Neuronal stem cell (in vitro differentiated cells): ENCODE measurements around the gene TBC1D19.

Experiments
- DNase-seq: peaks from one replicate; pipeline ENCODE4 v3.0.0-alpha.2; 2013; ENCODE audit warnings: low spot score
- H2AFZ ChIP-seq: one replicate; pipeline ENCODE4 v1.6.1; 2013; ENCODE audit warnings: mild to moderate bottlenecking, low read length, inconsistent platforms
- H2AK5ac ChIP-seq: 2 replicates; pipeline ENCODE4 v1.6.1; 2013; ENCODE audit warnings: low read depth, mild to moderate bottlenecking, inconsistent platforms, low read length, moderate library complexity, mixed read lengths
- H2BK120ac ChIP-seq: 2 replicates; pipeline ENCODE4 v1.6.1; 2013; ENCODE audit warnings: low read depth, mild to moderate bottlenecking, inconsistent platforms, low read length, moderate library complexity, mixed read lengths
- H2BK12ac ChIP-seq: one replicate; pipeline ENCODE4 v1.6.1; 2013; ENCODE audit warnings: low read length, inconsistent platforms
- H2BK15ac ChIP-seq: 2 replicates; pipeline ENCODE4 v1.6.1; 2013; ENCODE audit warnings: mild to moderate bottlenecking, low read length, inconsistent platforms, mixed read lengths
- H2BK5ac ChIP-seq: one replicate; pipeline ENCODE4 v1.6.1; 2013; ENCODE audit warnings: inconsistent platforms, mild to moderate bottlenecking, low read length, moderate library complexity
- H3K14ac ChIP-seq: one replicate; pipeline ENCODE4 v1.6.1; 2013; ENCODE audit warnings: low read length, inconsistent platforms
- H3K18ac ChIP-seq: 2 replicates; pipeline ENCODE4 v1.6.1; 2013; ENCODE audit warnings: low read length, inconsistent platforms
- H3K23ac ChIP-seq: 2 replicates; pipeline ENCODE4 v1.6.1; 2013; ENCODE audit warnings: low read depth, mild to moderate bottlenecking, mixed read lengths, low read length, inconsistent platforms; ENCODE audit not compliant: poor library complexity
- H3K27ac ChIP-seq: replicated peaks from 3 replicates; pipeline ENCODE4 v1.5.1; 2013; ENCODE audit warnings: low read length, inconsistent platforms
- H3K27me3 ChIP-seq, 3 experiments: 2 replicates each; pipeline ENCODE4 v1.6.1; 2013; ENCODE audit warnings: low read length in 3 of 3, mild to moderate bottlenecking in 2 of 3, inconsistent platforms in 1 of 3, low read depth in 1 of 3, mixed read lengths in 1 of 3, moderate library complexity in 1 of 3; ENCODE audit not compliant: control insufficient read depth in 3 of 3, insufficient read depth in 3 of 3
- H3K36me3 ChIP-seq, 2 donors: replicated peaks in 1 of 2; 2 replicates each; pipeline ENCODE4 v1.6.1; 2013; ENCODE audit warnings: low read length in 2 of 2; ENCODE audit not compliant: control insufficient read depth in 2 of 2, insufficient read depth in 2 of 2
- H3K4ac ChIP-seq: 2 replicates; pipeline ENCODE4 v1.6.1; 2013; ENCODE audit warnings: inconsistent platforms, mild to moderate bottlenecking, low read length, moderate library complexity
- H3K4me1 ChIP-seq, 2 donors: 1 replicate in 1 of 2; 2 replicates in 1 of 2; pipeline ENCODE4 v1.6.1; 2013; ENCODE audit warnings: low read length in 2 of 2, low read depth in 1 of 2; ENCODE audit not compliant: control insufficient read depth in 2 of 2, insufficient read depth in 1 of 2
- H3K4me2 ChIP-seq: one replicate; pipeline ENCODE4 v1.6.1; 2013; ENCODE audit warnings: mild to moderate bottlenecking, low read length, inconsistent platforms; ENCODE audit not compliant: insufficient read depth, poor library complexity, severe bottlenecking
- H3K4me3 ChIP-seq, 2 donors: 2 replicates each; pipeline ENCODE4 v1.5.1; 2013; ENCODE audit warnings: low read length in 2 of 2, mild to moderate bottlenecking in 2 of 2, inconsistent platforms in 1 of 2, moderate library complexity in 1 of 2
- H3K79me1 ChIP-seq: one replicate; pipeline ENCODE4 v1.6.1; 2013; ENCODE audit warnings: low read depth, mild to moderate bottlenecking, inconsistent platforms, low read length, moderate library complexity
- H3K9ac ChIP-seq: one replicate; pipeline ENCODE4 v1.6.1; 2013; ENCODE audit warnings: mild to moderate bottlenecking, low read depth, low read length, inconsistent platforms; ENCODE audit not compliant: poor library complexity
- H3K9me3 ChIP-seq, 2 donors: replicated peaks in 1 of 2; 2 replicates each; pipeline versions ENCODE3 to v1.6.1; 2013; ENCODE audit warnings: low read length in 2 of 2, mild to moderate bottlenecking in 2 of 2, inconsistent platforms in 1 of 2, low read depth in 1 of 2, mixed read lengths in 1 of 2, moderate library complexity in 1 of 2; ENCODE audit not compliant: control insufficient read depth in 2 of 2, insufficient read depth in 1 of 2
- H4K8ac ChIP-seq: one replicate; pipeline ENCODE4 v1.6.1; 2013; ENCODE audit warnings: low read depth, mild to moderate bottlenecking, inconsistent platforms, low read length, moderate library complexity
- H4K91ac ChIP-seq: one replicate; pipeline ENCODE4 v1.6.1; 2013; ENCODE audit warnings: low read length, low read depth, mild to moderate bottlenecking, inconsistent platforms; ENCODE audit not compliant: poor library complexity
- WGBS, 2 donors: extraction: QIAGEN DNeasy Blood & Tissue Kit; methylation state at CpG; one replicate each; pipeline ENCODE4 v1.1.7; 2013; ENCODE audit warnings: missing lambda C conversion rate in 2 of 2, mixed read lengths in 1 of 2; ENCODE audit not compliant: insufficient read length in 2 of 2, insufficient replicate concordance in 1 of 2; ENCODE audit errors: extremely low coverage in 2 of 2; 5-methylcytosine and 5-hydroxymethylcytosine counted together

Gene TBC1D19

GRCh38 chr4:26732356-26732755 is 148.5 kb downstream of the TBC1D19 start:
- H4K8ac ChIP-seq, result no peak overlapping the region
- no peaks in the 10 kb centered on the region for H3K27me3 ChIP-seq
- no peaks in the 10 kb centered on the region for H3K4me1 ChIP-seq
- H3K4ac ChIP-seq, result no peak overlapping the region
- no peak overlapping the region for H2BK5ac ChIP-seq
- DNase-seq, result no peak
- WGBS, 2 donors, result no CpG with 5 or more reads among the region's 3 CpGs
- H2BK15ac ChIP-seq, result no peak overlapping the region
- no peaks in the 10 kb centered on the region for H3K79me1 ChIP-seq
- no peak overlapping the region for H3K27ac ChIP-seq
- no peak overlapping the region for H2AK5ac ChIP-seq
- no peak overlapping the region for H3K9ac ChIP-seq
- H4K91ac ChIP-seq, result no peak overlapping the region
- no peak overlapping the region for H3K18ac ChIP-seq
- no peaks in the 10 kb centered on the region for H3K9me3 ChIP-seq
- H2BK120ac ChIP-seq, result no peak overlapping the region
- H3K14ac ChIP-seq, result no peak overlapping the region
- no peak overlapping the region for H3K4me2 ChIP-seq
- H2BK12ac ChIP-seq, result no peak overlapping the region
- H3K23ac ChIP-seq, result no peak overlapping the region
- H2AFZ ChIP-seq, result no peak overlapping the region
- no peaks in the 10 kb centered on the region for H3K36me3 ChIP-seq
- H3K4me3 ChIP-seq, result no peak overlapping the region

- Histone ChIP-seq H4K91ac (no peak overlapping the region), H3K4me3 (no peak overlapping the region), H3K4me2 (no peak overlapping the region), H3K9ac (no peak overlapping the region), H3K18ac (no peak overlapping the region), H2BK12ac (no peak overlapping the region), H3K4me1 (peaks cover 0 to 2% of the 10 kb centered on the region in 2 donors), H3K27ac (no peak overlapping the region), H2AFZ (no peak overlapping the region), H3K36me3 (no peaks in the 10 kb centered on the region), H3K79me1 (no peaks in the 10 kb centered on the region), H3K4ac (no peak overlapping the region), H3K14ac (no peak overlapping the region), H2BK5ac (no peak overlapping the region), H3K27me3 (no peaks in the 10 kb centered on the region), H2BK15ac (no peak overlapping the region), H2BK120ac (no peak overlapping the region), H2AK5ac (no peak overlapping the region), H3K23ac (no peak overlapping the region), H4K8ac (no peak overlapping the region), H3K9me3 (no peaks in the 10 kb centered on the region)
- no CpG with 5 or more reads among the region's 1 CpG for WGBS, 2 donors
- DNase-seq, result no peak
Observed at GRCh38 chr4:26736621-26737020, 152.7 kb downstream of the TBC1D19 start.

- no peak overlapping the region for H2BK5ac ChIP-seq
- H3K36me3 ChIP-seq, result no peaks in the 10 kb centered on the region
- H4K91ac ChIP-seq, result no peak overlapping the region
- no peak overlapping the region for H3K4ac ChIP-seq
- no peak overlapping the region for H2AFZ ChIP-seq
- no peak for DNase-seq
- H4K8ac ChIP-seq, result no peak overlapping the region
- H3K27me3 ChIP-seq, result no peaks in the 10 kb centered on the region
- H3K14ac ChIP-seq, result no peak overlapping the region
- WGBS, 2 donors, result no CpG with 5 or more reads among the region's 1 CpG
- H3K4me2 ChIP-seq, result no peak overlapping the region
- no peak overlapping the region for H3K23ac ChIP-seq
- H2BK120ac ChIP-seq, result no peak overlapping the region
- no peaks in the 10 kb centered on the region for H3K79me1 ChIP-seq
- no peak overlapping the region for H3K9ac ChIP-seq
- H3K18ac ChIP-seq, result no peak overlapping the region
- H3K4me3 ChIP-seq, result no peak overlapping the region
- no peak overlapping the region for H2BK12ac ChIP-seq
- H3K9me3 ChIP-seq, result no peaks in the 10 kb centered on the region
- no peak overlapping the region for H2BK15ac ChIP-seq
- peaks cover 0 to 2% of the 10 kb centered on the region in 2 donors for H3K4me1 ChIP-seq
- no peak overlapping the region for H3K27ac ChIP-seq
- no peak overlapping the region for H2AK5ac ChIP-seq
Observed at GRCh38 chr4:26737385-26737784, 153.5 kb downstream of the TBC1D19 start.

GRCh38 chr4:26741491-26741871 is 157.6 kb downstream of the TBC1D19 start:
- Histone ChIP-seq H2BK15ac (no peak overlapping the region), H3K4me2 (no peak overlapping the region), H2AK5ac (no peak overlapping the region), H3K4me3 (no peak overlapping the region), H2BK120ac (no peak overlapping the region), H3K36me3 (no peaks in the 10 kb centered on the region), H2AFZ (no peak overlapping the region), H3K23ac (no peak overlapping the region), H2BK5ac (no peak overlapping the region), H4K8ac (no peak overlapping the region), H3K18ac (no peak overlapping the region), H3K4me1 (peaks cover 0 to 2% of the 10 kb centered on the region in 2 donors), H3K9ac (no peak overlapping the region), H3K27me3 (no peaks in the 10 kb centered on the region), H3K14ac (no peak overlapping the region), H3K79me1 (no peaks in the 10 kb centered on the region), H2BK12ac (no peak overlapping the region), H3K4ac (no peak overlapping the region), H4K91ac (no peak overlapping the region), H3K27ac (peak overlapping the region; percentile 70), H3K9me3 (no peaks in the 10 kb centered on the region)
- no CpG with 5 or more reads among the region's 2 CpGs for WGBS, 2 donors
- peak; percentile 58 for DNase-seq
